ENCODE data around the gene PAH.
"Not testable (repeated sequence)": the region's sequence is repeated elsewhere in the genome, so short reads cannot be mapped to it uniquely, and the experiment has no call there.

PAH gene

DNA sequence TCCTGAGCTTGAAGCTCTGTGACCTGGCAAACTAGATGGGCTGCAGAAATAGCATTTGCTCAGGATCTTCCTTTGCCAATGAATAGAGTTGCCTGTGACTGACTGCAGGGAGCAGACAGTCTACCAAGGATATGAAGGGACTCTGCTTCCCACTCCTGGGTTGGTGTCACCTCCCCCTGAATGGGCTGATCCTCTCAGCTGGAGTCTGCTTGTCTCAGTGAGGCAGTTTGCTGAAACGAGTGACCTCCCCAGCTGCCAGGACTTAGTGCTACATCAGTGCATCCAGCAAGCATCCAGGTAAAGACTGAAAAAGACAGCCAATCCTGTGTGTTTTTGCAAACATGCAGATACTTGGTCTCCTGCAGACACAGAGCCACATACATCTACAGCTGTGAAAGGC is 28.5 kb downstream of the PAH start:
- DNase-seq, result no peak

DNA sequence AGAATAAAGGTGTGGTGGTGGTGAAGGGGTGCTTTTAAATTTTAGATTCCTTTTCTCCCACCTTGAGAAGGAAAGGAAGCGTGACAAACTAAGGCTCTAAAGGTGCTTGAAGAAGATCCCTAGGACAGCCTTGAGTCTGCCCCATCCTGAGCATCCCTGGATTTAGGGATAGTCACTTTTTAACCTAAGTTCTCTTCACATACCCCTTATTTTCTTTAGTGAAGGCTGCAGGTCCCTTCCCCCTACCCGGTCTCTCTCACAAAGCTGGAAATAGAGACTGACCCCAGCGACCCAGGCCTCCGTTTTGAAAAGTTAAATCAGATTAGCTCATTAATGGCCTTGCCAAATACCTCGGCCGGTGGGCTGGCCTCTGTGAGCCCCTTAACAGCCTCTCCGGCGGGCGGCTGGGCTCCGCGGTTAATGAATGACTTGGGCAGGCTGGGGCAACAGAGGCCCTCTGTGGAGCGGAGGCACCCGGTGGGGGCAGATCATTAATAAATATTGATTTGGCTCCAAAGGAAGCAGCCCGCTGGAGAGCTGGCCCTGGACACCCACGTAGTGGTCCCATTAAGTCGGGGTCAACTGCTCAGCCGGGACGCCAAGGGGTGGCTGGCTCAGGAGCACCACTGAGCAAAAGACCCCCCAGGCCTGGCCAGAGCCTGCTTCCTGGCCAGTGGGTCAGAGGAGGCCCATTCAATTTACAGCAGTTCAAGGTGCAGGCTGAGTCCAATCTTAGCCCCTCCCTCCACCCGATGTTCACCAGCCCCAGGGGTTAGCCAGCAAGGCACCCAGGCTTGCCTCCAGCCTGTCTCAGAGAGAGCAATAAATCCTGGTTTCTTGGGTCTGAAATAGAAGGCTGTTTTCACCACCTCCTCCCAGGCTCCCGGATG is 31.8 kb downstream of the PAH start:
- no peak for DNase-seq

DNA sequence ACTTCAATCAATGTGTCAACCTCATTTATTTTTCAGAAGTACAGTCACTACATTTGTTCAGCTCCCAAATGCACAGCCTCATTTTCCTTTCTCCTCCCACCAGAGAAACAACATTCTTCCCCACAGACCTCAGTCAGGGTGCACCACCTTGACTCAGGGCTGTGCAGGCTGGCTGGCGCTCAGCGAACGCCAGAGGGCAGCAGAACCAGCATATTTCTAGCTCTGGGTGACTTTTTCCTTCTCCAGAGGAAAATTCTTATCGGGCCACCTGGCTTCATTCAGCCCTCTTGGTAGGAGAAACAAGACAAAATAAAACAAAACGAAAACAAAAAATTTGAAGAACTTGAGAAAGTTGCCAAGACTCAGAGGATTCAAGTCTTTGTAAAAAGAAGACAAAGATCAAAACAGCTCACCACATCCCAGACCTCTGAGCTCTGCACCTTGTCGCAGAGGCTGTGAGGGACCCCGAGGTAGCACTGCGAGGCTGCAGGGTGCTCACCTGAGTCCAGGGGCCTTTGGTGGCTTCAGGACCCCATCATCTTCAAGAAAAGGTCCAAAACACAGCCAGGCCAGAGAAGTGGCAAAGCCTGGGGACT is 33.7 kb downstream of the PAH start:
- DNase-seq, result peak; percentile 38

DNA sequence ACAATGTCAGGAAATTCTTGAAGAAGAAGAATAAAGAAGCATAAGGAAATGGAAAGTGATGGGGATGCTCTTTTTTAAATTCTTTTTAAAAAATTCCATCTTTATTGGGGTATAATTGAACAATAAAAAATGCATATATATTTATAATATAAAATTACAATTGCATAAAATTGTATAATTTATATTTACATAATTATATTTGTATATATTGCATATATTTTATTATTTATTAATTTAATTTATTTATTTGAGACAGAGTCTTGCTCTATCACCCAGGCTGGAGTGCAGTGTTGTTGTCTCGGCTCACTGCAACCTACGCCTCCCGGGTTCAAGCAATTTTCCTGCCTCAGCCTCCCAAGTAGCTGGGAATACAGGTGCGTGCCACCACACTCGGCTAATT is 36.3 kb downstream of the PAH start:
- no peak for DNase-seq

DNA sequence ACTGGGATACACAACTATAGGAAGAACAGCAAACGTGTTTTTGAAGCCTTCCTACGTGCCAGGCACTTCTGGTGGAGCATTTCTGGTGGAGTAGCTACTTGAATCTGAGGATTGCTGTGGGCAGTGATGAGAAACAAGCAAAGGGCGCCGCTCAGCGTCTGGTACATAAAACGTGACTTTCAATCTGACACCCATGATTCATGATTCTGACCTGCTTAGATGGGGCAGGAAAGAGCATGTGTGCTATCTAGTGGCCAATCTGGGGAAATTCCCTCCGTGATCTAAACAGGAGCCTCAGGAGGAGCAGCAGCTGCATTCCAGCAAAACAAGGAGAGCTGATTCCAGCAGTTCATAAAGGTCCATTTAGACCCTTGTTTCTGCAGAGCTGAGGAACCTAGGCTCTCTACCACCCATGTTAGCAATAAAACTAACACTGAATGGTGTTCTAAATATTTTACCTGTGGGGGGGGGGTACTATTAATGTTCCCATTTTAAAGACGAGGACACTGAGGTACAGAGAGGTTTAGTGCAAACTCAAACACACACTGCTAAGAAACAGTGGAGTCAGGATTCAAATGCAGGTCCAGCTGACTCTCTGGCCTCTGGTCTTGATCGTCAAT is 37.8 kb downstream of the PAH start:
- no peak for DNase-seq

DNA sequence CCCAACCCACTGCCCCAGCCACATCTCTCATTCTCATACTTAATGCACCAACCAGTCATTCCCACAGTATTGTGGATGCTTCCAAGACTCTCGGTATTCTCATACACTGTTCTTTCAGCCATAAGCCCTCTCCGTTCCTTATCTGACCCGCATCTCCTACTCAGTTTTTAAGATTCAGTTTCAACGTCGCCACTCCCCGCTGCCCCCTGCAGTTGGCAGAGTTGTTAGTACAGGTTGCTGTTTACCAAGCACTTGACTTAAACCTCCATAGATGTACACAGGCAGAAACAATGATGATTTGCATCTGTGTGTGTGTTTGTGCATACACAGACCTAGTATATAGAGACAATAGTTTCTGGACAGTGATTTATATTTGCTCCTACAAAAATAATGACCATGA is 40.2 kb downstream of the PAH start:
- no peak for DNase-seq

DNA sequence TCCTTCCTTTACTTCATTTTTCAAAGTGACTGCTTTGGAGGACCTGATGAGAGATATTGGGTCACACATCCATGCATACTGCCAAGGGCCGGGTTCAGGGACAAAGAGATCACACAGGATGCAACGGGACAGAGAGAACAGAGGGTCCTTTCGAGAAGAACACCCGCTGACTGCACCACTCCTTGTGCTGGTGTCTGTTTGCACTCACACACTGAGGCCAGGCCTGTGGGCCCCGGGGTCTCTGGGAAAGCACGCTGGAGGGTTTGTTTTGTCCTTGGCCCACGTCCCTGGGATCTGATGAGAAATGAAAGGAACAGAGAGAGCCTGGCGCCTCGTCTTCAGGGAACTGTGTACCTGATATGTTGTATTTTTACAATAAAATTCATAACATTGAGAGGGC is 42.2 kb downstream of the PAH start:
- no peak for DNase-seq

DNA sequence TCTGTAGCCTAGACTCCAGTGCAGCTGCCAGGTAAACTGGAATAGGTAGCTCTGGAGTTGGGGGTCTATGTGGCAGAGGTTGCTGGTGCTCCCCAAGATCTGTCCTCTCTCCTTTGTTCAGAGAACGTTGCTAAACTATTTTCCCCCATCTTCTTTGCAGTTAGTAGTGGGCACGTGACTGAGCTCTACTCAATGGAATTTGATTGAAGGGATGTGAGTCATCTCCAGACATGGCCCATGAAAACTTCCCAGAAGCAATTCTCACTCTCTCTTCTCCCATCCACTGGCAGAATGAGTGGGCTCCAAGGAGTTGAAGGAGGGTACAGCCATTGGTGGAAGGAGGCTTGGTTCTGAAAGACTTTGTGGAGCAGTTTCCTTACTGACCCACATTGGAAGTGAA is 44.0 kb downstream of the PAH start:
- DNase-seq, result no peak

DNA sequence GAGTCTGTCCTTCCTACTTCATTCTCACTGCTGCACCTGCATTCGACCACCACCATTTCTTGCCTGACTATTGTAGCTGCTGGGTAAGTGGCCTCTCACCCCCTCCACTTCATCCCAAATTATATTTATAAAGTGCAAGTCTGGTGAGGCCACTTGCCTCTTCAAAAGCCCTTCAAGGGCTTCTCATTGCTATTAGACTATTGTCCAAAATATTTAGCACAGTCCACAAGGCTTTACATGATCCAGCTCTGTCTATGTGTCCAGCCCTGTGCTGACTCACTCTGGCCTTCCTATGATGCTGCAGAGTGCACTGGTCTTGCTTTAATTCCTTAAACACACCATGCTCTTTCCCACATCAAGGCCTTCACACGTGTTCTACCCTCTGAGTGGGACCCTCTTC is 46.0 kb downstream of the PAH start:
- no peak for DNase-seq

DNA sequence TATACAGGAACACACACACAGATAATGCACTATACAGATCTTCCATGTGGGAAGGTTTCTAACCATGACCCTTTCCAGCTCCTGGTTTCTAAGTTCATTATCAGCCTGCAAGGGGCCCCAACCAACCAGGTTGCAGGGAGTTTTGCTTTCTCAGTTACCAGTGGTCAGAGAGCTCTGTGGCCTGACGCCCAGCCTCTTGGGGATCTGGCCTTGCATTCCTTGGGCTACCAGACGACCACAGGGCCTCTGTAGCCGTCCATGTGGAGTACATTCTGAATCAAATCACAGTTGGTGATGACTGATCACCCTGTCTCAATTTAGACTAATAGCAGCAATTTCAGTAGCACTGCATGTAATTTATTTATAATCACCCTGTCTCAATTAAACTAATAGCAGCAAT is 47.5 kb downstream of the PAH start:
- DNase-seq, result no peak

DNA sequence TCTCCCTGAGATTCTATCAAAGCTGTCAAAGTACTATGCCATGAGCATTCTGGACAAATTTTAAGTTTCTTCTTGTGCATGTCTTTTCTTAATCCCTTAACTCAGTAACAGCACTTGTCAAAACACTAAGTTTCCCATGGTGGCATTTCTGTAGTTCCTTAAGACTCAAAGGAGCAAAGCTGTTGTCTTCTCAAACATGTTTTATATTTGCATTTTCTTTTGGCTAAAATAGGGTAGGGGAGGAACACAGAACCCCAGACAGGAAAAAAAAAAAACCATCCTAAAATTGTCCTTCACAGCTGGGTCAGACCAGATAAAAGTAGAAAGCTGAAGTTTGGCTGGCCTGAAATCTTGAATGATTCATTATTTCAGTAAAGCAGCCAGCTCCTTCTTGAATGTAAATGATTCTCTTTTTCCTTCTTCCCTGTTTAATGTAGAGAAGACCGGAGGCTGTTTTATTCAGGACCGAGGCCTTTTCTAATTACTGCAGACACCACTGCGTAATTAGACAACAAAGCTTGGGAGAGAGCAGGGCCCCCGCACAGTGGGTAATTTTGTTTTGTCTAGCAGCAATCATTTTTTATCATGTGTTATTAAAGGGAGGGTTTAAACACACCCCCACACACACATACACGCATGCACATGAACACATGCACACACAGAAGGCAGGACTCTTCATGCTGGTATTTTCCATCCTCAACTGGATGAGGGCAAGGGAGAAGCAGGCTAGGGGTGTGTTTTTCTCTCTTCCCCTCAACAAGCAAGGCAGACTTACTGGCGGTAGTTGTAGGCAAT is 51.0 kb downstream of the PAH start:
- DNase-seq, result no peak

DNA sequence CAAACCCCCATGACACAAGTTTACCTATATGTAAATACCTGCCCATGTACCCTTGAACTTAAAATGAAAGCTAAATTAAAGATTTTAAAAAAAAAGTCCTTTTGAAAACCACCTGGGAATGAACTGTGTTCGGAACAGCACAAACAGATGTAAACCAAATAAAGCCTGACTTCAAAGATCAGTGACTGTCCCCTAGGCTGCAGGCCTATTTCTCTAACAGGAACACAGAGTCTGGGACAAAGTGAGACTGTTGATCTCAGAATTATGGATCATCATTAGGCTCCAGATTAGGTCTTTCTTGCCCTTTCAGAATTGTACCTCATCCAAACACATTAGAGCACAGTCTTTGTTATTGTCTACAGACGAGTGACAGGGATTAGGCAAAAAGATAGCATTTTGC is 54.6 kb downstream of the PAH start:
- DNase-seq, result no peak

DNA sequence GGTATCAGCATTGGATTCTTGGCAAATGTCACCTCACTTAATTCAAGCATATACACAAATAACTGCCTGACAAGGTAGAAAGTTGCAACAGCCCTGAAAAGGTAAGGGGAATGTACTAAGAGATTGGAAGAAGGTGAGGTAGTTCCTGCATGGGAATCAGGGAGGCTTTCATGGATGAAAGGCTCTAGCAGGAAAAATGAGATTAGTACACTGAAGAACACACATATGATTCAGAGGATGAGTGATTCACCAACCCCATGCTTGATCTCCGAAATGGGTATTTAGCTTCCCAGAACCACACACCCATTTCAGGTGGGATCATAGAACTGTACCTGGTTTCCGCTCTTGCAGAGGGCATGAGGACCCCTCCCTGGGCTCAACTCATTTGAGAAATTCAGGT is 65.8 kb downstream of the PAH start:
- no peak for DNase-seq

DNA sequence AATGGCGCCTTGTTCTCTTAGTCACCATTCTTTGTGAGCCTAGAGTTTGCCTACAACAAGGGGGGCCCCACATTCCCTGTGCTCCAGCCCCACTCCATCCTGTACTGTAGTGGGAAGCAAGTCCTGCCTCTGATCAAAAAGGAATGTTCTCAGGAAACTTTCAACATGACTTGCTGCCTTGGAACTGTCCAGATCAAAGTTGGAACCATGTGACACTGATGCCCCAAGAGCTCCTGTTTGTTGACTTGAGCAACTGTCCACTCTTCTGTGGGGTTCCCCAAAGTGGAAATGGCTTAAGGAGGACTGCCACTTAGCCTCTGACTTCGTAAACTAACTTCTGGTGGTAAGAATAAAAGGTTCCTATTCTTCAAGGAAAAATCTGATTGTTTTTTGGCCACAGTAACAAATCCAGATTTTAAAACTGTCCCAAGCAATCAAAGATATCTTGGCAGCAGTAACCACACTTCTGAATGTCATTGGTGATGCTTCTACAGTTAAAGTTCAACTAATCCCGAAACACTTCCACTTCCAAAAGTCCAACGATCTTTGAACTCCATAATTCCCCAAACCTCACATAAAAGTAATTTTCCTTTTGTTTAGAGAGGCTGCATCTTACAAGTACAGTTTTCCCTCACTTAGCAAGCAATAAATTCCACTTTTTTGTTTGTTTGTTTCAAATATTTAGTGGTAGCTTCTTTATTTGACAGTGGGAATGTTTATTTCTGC is 67.2 kb downstream of the PAH start:
- no peak for DNase-seq

DNA sequence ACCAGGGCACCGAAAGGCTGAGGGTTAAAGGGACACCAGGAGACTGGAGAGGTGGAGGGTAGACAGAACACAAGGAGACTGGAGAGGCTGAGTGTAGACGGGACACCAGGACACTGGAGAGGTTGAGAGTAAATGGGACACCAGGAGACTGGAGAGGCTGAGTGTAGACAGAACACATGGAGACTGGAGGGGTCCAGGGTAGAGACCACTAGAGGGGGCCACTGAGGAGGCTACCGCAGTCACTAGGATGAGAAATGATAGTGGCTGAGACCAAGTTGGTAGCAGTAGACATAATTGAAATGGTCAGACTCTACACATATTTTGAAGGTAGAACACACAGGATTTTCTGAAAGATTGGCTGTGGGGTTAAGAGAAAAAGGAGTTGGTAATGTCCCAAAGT is 68.2 kb downstream of the PAH start:
- DNase-seq, result no peak

DNA sequence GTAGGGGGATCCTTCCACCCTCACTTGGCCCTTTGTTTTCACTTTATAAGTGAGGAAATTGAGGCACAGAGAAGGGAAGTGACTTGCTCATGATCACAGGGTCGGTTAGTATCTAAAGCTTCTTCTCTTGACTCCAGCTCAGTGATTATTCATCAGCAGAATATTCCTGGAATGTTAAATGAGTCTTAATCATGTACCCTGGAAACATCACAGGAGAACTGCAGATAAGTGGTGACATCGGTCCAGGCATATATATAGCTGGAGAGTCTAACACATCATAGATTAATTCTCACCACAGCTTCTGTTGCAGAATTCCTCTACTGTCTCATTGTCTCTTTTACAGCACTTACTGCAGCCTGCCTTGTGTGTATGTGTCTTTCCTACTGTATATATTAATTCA is 69.9 kb downstream of the PAH start:
- DNase-seq, result no peak

DNA sequence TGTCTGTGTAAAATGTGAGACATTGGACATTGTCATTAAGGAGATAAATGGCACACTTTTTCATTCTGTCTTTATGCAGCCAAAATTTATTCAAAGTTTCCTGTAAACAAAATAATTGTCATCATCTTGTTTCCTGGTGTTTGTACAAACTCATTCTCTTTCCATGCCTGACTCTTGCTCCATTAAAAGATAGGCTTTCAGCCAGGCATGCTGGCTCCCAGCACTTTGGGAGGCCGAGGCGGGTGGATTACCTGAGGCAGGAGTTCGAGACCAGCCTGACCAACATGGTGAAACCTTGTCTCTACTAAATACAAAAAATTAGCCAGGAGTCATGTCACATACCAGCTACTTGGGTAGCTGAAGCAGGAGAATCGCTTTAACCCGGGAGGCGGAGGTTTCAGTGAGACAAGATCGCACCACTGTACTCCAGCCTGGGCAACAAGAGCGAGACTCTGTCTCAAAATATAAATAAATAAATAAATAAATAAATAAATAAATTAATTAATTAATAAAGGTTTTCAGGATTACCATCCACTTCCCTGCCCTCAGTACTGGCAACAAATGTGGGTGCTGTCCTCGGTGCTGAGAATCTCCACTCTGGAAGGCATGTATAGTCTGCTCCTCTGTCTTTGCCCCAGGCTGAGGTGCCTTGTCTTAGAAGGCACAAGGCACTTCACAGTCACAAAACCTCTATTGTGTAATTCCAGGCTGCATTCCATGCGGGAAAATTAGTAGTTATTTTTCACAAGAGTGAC is 83.2 kb downstream of the PAH start:
- no peak for DNase-seq

DNA sequence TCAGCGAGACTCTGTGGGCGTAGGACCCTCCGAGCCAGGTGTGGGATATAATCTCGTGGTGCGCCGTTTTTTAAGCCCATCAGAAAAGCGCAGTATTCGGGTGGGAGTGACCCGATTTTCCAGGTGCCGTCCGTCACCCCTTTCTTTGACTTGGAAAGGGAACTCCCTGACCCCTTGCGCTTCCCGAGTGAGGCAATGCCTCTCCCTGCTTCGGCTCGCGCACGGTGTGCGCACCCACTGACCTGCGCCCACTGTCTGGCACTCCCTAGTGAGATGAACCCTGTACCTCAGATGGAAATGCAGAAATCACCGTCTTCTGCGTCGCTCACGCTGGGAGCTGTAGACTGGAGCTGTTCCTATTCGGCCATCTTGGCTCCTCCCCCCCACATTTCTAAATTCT is 84.2 kb downstream of the PAH start:
- DNase-seq, result not testable (repeated sequence)

DNA sequence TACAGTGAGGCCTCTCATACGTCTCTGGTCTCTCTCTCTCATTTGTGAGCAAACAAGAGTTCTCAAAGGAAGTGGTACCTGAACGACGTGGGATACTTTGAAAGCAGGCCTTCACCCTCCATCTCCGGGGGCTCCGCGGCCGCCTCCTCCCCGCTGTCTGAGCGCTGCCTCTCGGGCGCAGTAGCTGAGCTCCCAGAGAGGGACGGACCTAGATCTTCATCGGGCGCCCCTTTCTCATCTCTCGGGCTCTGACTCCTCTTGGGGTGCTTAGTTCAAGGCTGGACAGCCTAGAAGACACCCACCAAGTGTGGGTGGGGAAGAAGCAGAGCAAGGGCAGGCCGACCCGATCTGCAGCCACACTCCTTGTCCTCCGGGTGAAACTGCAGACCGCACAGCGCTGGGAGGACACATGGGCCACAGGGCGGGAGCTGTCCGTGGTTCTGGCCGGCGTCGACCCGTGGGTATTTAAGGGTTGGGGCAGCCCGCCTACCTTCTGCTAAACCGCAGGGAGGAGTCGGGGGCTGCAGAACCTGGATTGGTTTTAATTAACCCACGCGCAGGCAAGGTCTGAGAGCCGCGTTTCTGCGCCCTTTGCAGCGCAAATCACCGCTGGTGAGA is 92.7 kb downstream of the PAH start:
- no peak for DNase-seq

DNA sequence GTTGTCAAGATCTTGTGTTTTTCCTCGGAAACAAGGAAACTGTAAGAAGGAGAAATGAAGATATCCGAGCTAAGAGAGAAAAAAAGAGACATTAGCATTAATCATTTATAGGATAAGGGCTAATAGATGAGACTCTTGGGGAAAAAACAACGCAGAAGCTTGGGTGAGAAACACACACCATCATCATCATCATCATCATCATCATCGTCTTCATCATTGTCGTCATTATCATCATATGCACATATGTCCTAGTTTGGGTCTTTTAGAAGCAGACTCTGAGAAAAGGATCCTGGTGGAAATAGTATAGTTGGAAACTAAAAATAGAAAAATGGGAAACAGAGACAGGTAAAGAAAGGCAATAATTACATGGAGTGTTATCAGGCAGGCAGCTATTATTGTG is 95.9 kb downstream of the PAH start:
- DNase-seq, result no peak

DNA sequence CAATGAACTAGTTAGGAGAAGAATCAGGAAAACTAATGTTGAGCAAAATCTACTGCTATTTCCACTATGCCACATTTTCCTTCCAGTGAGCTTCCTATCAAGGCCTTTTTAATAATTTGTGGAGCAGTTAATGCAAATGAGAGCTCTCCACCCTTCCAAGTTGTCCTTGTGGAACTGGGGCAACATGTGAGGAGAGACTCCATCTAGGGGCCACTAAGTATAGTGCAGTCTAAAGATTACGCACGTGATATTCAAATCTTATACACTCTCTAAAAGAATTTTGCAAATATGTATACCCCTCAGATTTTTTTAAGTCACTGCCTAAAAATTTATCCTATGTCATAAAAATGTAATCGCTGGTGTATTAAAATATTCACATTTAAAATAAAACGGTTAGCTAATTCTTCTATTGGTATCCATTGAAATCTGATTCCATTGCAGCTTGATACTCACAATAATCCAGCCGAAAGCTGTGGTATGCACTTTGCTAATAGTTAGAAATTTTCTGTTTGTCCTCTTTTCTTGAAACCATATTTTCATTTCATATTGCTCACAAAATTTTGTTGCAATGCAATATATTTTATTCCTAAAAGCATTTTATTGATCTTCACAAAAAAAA is 100.1 kb downstream of the PAH start:
- DNase-seq, result no peak
